Breast epithelium (tissue), 4 donors: ENCODE measurements around the gene DNAH17. TPM values are rescaled to one million over a fixed set of nuclear protein-coding genes. Genes with fewer than 3 reads are reported as not detected.

Experiments
- DNase-seq, 2 donors: peaks; one replicate each; pipeline ENCODE4 v3.0.0-alpha.2; 2019; ENCODE audit warnings: low spot score in 2 of 2
- H3K27ac ChIP-seq, 2 donors: fragments of 200-600 bp; sonication (generic) in 1 of 2; one replicate each; pipeline ENCODE4 v1.5.1; 2016 to 2019; ENCODE audit warnings: mild to moderate bottlenecking in 1 of 2
- H3K27me3 ChIP-seq, 2 donors: fragments of 200-600 bp; sonication (generic) in 1 of 2; one replicate each; pipeline versions ENCODE4 v1.5.1 to v1.6.0; 2017 to 2019; ENCODE audit warnings: control low read depth in 1 of 2, mild to moderate bottlenecking in 1 of 2
- H3K36me3 ChIP-seq: fragments of 200-600 bp; one replicate; pipeline ENCODE4 v1.5.1; 2019
- H3K4me1 ChIP-seq, 2 donors: fragments of 200-600 bp; sonication (generic); one replicate each; pipeline ENCODE4 v1.5.1; 2016 to 2019; ENCODE audit warnings: control low read depth in 1 of 2
- H3K4me3 ChIP-seq, 3 donors: fragments of 200-600 bp; sonication (generic); 1 replicate in 2 of 3; 2 replicates in 1 of 3; pipeline ENCODE4 v1.5.1; 2016 to 2019; ENCODE audit warnings: mild to moderate bottlenecking in 3 of 3, moderate library complexity in 2 of 3
- H3K9me3 ChIP-seq, 2 donors: fragments of 200-600 bp; sonication (generic) in 1 of 2; one replicate each; pipeline ENCODE4 v1.5.1; 2016 to 2019; ENCODE audit warnings: control low read depth in 1 of 2
- POLR2A ChIP-seq: fragments of 450-650 bp; IDR thresholded peaks from one replicate; pipeline ENCODE4 v1.6.1; 2016; ENCODE audit warnings: antibody characterized with exemption, mild to moderate bottlenecking, moderate library complexity
- POLR2AphosphoS5 ChIP-seq, 3 donors: sonication (generic); formaldehyde crosslinking; IDR thresholded peaks; one replicate each; pipeline ENCODE4 v1.6.1; 2017; ENCODE audit warnings: antibody characterized with exemption in 3 of 3
- intact Hi-C: fragments of 100-400 bp; cut with DNase I; formaldehyde crosslinking; loops from one replicate; pipeline ENCODE4 v1.15.1; 2023; ENCODE audit warnings: low total_unique reads
- total RNA-seq, 3 donors: library from RNA; depleted of rRNA; stranded (reverse); fragments of >200 nt; gene quantifications; one replicate each; pipeline ENCODE4 v1.1.0, GENCODE V29; 2016
- TF ChIP-seq, protein P1 (sequence below), 3 donors: fragments of 450-650 bp; IDR thresholded peaks; one replicate each; pipeline ENCODE4 v1.5.1; 2016 to 2017; ENCODE audit warnings: antibody characterized with exemption in 3 of 3, mild to moderate bottlenecking in 3 of 3, moderate library complexity in 3 of 3

Gene DNAH17
- total RNA-seq, 3 donors from 2014 or later, result 0.15 to 0.33 TPM; not detected in 1

- no peaks in the 10 kb centered on the region for H3K9me3 ChIP-seq
- no peaks in the 10 kb centered on the region for H3K4me1 ChIP-seq
- no peaks in the 10 kb centered on the region for H3K36me3 ChIP-seq
- TF ChIP-seq POLR2AphosphoS5 (IDR thresholded peaks at IDR 0.05), result no peak
- no peak for TF ChIP-seq POLR2A
- TF ChIP-seq, protein P1, sequence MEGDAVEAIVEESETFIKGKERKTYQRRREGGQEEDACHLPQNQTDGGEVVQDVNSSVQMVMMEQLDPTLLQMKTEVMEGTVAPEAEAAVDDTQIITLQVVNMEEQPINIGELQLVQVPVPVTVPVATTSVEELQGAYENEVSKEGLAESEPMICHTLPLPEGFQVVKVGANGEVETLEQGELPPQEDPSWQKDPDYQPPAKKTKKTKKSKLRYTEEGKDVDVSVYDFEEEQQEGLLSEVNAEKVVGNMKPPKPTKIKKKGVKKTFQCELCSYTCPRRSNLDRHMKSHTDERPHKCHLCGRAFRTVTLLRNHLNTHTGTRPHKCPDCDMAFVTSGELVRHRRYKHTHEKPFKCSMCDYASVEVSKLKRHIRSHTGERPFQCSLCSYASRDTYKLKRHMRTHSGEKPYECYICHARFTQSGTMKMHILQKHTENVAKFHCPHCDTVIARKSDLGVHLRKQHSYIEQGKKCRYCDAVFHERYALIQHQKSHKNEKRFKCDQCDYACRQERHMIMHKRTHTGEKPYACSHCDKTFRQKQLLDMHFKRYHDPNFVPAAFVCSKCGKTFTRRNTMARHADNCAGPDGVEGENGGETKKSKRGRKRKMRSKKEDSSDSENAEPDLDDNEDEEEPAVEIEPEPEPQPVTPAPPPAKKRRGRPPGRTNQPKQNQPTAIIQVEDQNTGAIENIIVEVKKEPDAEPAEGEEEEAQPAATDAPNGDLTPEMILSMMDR (IDR thresholded peaks at IDR 0.05), result no peak
- H3K27me3 ChIP-seq, result no peaks in the 10 kb centered on the region
- no peak for DNase-seq
- H3K4me3 ChIP-seq, result no peak overlapping the region
- H3K27ac ChIP-seq, result no peak overlapping the region
- intact Hi-C loops, result no loop called here
These were observed 32.1 kb downstream of the DNAH17 start for GRCh38 chr17:78544881-78545755.

DNA sequence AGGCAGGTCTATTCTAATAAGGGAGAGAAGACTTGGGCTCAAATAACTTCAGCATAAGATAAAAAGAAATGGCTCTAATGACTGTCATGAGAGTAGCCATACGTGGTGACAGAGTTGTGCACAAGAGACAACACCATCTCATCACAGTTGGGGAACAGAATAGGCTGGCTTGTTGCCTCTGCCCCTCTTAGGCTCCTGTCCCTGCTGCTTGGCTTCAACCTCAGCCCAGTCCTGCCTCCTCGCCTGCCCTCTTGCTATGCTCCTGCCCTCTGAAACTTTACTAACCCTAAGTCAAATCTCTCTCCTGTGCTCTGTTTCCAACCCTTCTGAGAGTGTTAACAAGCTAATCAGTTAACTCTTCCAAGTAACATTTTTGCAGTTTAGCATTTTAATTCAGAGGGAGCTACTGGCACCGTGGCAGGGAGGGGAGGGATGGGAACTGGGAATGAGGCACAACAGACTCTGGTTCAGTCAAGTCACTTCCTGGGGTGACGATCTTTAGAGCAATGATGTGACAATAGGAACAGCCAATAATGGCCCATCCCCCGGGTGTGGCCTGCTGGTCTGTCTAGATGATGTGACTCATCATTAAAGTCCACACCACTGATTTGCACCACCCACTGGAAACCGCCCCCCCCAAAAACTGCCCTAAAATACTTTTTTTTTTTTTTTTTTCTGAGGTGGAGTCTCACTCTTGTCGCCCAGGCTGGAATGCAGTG is 35.5 kb downstream of the DNAH17 start:
- no peak for DNase-seq
- H3K27me3 ChIP-seq, result no peaks in the 10 kb centered on the region
- no peaks in the 10 kb centered on the region for H3K36me3 ChIP-seq
- no peak overlapping the region for H3K4me3 ChIP-seq
- no peaks in the 10 kb centered on the region for H3K9me3 ChIP-seq
- intact Hi-C loops, result no loop called here
- no peaks in the 10 kb centered on the region for H3K4me1 ChIP-seq
- TF ChIP-seq, protein P1 (IDR thresholded peaks at IDR 0.05), result no peak
- TF ChIP-seq POLR2A (no peak), POLR2AphosphoS5 (IDR thresholded peaks at IDR 0.05) (no peak)
- H3K27ac ChIP-seq, result no peak overlapping the region

DNA sequence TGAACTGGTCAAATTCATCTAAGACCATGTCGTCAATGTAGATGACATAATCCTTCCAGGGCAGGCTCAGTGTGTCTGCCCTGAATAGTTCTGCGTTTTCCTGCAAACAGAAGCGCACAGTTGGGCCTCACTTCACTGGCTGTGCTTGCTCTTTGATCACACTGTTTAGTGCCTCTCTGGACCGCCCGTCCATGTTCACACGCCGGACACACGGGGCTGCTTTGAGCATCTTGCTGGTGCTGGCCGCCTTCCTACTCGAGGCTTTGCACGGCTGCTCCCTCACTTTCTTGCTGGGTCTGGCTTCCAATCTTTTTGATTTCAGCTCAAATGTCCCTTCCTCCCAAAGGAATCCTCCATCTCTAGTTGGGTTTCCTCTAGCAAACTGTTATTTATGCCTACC is 37.4 kb downstream of the DNAH17 start:
- Histone ChIP-seq H3K36me3 (no peaks in the 10 kb centered on the region), H3K27me3 (no peaks in the 10 kb centered on the region), H3K27ac (no peak overlapping the region), H3K4me1 (no peaks in the 10 kb centered on the region), H3K4me3 (no peak overlapping the region), H3K9me3 (no peaks in the 10 kb centered on the region)
- DNase-seq, result no peak
- intact Hi-C loops, result no loop called here
- no peak for TF ChIP-seq POLR2A
- TF ChIP-seq, protein P1 (IDR thresholded peaks at IDR 0.05), result no peak
- no peak for TF ChIP-seq POLR2AphosphoS5 (IDR thresholded peaks at IDR 0.05)

DNA sequence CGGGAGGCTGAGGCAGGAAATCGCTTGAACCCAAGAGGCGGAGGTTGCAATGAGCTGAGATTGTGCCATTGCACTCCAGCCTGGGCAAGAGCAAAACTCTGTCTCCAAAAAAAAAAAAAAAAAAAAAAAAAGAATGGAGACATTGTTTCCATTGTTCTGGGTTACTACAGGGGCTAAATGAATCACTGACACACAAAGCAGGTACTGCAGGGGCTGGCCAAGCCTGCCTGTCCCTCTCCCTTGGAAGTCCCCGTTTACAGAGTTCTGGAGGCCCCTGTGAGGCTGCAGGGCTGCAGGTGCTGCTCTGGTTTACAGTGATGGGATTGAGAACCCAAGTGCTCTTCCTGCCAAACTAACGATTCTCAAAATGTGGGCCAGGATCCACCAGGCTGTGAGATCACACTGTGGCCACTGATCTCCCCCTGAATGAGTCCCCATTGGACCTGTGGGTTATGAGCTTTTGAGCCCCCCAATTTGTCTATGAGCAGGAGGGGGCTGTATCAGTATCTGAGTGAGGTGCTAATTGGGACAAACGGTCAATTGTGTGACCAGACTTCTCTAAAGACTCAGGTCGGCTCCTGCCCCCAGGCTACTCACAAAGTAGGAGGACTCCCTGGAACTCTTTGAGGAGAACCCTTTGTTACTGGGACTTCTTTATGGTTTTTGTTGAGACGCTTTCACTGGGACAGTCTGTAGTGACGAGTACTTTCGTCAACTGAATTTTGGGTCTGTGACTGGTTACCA is 39.0 kb downstream of the DNAH17 start:
- H3K4me1 ChIP-seq, result no peaks in the 10 kb centered on the region
- intact Hi-C loops, result no loop called here
- no peaks in the 10 kb centered on the region for H3K9me3 ChIP-seq
- no peaks in the 10 kb centered on the region for H3K36me3 ChIP-seq
- no peak overlapping the region for H3K4me3 ChIP-seq
- H3K27ac ChIP-seq, result peak overlapping the region; percentile 71
- DNase-seq, result peak in 1 of 2 donors; percentile 43
- H3K27me3 ChIP-seq, result no peaks in the 10 kb centered on the region
- TF ChIP-seq, protein P1 (IDR thresholded peaks at IDR 0.05), result no peak
- no peak for TF ChIP-seq POLR2A
- TF ChIP-seq POLR2AphosphoS5 (IDR thresholded peaks at IDR 0.05), result no peak
